ENCODE measurements around the gene NDUFB4.
"Not testable (repeated sequence)": the region's sequence is repeated elsewhere in the genome, so short reads cannot be mapped to it uniquely, and the experiment has no call there.

Gene NDUFB4

GRCh38 chr3:120636795-120637401 lies 40.8 kb downstream of the NDUFB4 start:
- FAIRE-seq = no peak
- no peak for DNase-seq (ENCODE audit: insufficient read length, low spot score)

DNA sequence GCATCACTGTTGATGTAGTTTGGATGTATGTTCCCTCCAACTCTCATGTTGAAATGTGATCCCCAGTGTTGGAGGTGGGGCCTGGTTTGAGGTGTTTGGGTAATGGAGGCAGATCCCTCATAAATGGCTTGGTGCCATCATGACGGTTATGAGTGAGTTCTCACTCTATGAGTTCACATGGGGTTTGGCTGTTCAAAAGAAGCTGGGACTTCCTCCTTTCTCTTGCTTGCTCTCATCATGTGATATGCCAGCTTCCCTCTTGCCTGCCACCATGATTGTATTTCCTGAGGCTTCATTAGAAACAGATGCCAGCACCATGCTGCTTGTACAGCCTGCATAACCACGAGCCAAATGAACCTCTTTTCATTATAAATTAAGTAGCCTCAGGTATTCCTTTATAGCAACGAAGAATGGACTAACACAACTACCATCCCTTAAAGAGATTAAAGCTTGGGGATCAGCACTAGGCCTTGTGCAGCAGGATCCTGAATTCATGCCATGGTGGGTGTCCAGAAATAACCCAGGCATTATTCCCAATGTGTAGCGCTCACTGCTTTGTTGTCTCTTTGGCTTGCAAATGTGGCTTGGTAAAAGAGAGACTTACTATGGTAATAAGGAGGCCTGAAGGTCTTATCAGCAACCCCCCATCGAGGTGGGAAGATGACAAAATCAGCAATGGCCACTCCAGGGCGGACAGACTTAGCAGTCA lies 41.9 kb downstream of the NDUFB4 start:
- no peak for FAIRE-seq

DNA sequence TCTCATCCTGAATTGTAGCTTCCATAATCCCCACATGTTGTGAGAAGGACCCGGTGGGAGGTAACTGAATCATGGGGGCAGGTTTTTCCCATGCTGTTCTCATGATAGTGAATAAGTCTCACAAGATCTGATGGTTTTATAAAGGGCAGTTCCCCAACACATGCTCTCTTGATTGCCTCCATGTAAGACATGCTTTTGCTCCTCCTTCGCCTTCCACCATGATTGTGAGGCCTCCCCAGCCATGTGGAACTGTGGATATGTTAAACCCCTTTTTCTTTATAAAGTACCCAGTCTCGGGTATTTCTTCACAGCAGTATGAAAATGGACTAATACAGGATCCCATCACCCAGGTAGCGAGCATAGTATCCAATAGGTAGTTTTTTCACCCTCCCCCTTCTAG lies 42.7 kb downstream of the NDUFB4 start:
- not testable (repeated sequence) for FAIRE-seq; DNase-seq (ENCODE audit: insufficient read length, low spot score)

More for the DNA sequence above, 41.9 kb downstream of the NDUFB4 start:
- no peak for DNase-seq (ENCODE audit: insufficient read length, low spot score)

GRCh38 chr3:120640231-120640630 lies 44.1 kb downstream of the NDUFB4 start:
- DNase-seq (ENCODE audit: insufficient read length, low spot score) (no peak), FAIRE-seq (no peak)

DNA sequence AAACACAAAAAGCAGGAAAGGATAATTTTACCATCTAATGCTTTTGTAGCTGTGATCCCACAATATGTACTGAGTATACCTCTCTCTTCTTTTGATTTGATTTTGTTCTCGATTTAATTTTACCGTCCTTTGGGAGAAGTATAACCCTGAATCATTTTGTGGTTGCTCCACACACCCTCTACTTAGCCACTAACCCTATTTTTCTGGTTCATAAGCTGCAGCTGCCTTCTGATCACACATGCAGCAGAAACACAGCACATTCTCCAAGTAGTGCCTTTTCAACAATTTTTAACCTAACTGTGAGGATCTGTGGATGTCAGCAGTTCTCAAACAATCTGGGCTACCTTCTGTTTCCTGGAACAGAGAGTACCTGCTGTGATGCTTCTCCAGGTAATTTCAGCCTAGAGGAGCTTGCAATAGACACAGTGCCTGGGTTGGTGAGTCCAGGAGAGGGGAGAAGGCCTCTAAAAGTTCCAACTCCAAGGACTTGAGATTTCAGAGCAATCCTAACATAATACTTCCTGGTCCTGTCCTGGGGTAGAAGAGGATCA lies 45.6 kb downstream of the NDUFB4 start:
- no peak for DNase-seq (ENCODE audit: insufficient read length, low spot score)
- FAIRE-seq = no peak

GRCh38 chr3:120642368-120642948 lies 46.3 kb downstream of the NDUFB4 start:
- FAIRE-seq (no peak), DNase-seq (ENCODE audit: insufficient read length, low spot score) (no peak)

DNA sequence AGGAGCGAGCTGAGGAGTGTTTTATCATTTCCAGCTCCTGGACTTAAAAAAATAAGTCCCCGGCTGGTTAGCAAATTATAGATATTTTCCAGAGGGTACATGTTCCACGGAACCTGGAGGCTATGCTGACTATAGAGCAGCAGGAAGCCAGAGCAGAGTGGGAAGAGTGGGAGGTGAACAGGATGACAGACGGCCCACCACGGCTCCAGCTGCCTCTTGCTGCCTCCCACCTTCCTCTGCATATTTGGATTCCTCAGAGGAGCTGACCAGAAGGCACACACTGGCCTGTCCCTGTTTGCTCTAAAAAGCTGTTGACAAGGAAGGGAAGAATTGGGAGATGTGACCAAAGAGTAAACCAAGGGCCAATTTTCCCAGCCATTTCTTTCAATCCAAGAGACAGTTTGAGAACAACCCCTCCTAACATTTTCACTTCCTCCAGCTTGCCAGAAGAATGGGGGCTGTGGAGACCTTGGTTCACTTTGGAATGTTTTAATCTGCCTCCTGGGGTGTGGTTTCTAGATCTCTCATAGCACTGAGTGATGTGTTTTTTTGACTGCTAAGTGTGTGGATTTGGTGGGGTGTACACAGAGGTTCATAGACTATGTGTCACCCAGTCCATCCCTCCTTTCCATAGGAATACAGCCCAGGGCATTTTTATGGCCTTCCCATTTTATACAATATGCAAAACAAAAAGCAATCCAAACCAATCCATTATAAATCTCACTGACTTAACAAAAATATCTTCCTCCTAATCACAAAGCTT lies 49.1 kb downstream of the NDUFB4 start:
- FAIRE-seq (no peak), DNase-seq (ENCODE audit: insufficient read length, low spot score) (no peak)

GRCh38 chr3:120646771-120647432 lies 50.8 kb downstream of the NDUFB4 start:
- no peak for DNase-seq (ENCODE audit: insufficient read length, low spot score)
- FAIRE-seq = no peak

DNA sequence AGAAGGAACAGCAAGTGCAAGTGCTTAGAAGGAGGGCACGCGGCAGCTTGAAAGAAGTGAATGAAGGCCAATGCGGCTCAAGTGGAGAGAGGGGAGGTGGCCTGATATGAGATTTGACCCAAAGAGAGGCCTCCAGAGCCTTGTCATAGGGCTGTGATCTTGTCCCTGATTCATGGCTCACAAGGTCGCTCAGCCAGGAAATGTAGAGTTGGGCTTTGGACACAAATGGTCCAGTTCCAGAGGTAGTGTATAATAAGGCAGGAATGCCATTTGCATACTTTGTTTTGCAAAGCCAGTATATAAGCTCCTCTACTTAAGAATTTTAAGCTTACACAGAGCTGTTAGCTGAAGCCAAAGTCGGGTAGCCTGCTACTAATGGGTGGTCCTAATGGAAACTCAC lies 52.2 kb downstream of the NDUFB4 start:
- FAIRE-seq = no peak

GRCh38 chr3:120649830-120650233 lies 53.7 kb downstream of the NDUFB4 start:
- FAIRE-seq = no peak

More for the DNA sequence above, 52.2 kb downstream of the NDUFB4 start:
- DNase-seq (ENCODE audit: insufficient read length, low spot score) = no peak

GRCh38 chr3:120650311-120650710 lies 54.2 kb downstream of the NDUFB4 start:
- FAIRE-seq = no peak
- DNase-seq (ENCODE audit: insufficient read length, low spot score) = no peak

More at GRCh38 chr3:120649830-120650233, 53.7 kb downstream of the NDUFB4 start:
- DNase-seq (ENCODE audit: insufficient read length, low spot score) = no peak

Measured in HTR-8/SVneo (cell line).